Measurements from ENCODE around the gene DPYD. TPM values are rescaled to one million over a fixed set of nuclear protein-coding genes. Genes with fewer than 3 reads are reported as not detected.

DPYD gene
- total and polyA plus RNA-seq, 7 experiments from 2014 or later, result 52.6 to 87.2 (median 57.4) TPM

DNA sequence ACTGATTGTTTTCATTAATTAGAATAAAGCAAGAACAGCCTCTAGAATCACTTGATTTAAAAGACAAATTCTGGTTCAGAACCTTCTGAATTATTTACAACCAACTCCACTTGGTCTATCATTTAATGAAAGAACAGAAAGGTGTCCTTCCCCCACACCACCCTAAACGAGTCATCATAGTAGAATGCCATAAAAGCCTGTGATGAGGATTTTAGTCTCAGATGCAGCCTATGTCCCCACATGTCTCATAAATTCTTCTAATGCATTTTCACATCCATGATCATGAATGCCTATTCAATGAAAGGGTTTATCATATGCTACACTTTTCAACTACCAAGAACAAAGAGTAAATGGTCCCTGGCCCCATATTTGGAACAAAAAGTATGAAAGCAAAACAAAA, 508.1 kb downstream of the DPYD start:
- POLR2A ChIA-PET, result no interaction called here
- H3K27ac ChIP-seq (ENCODE audit: low read depth, low read length), result no peak overlapping the region
- intact Hi-C loops (cut with micrococcal nuclease), result no loop called here
- H3K4me1 Mint-ChIP-seq, result no peaks in the 10 kb centered on the region
- H3K27me3 Mint-ChIP-seq, result no peaks in the 10 kb centered on the region
- no peaks in the 10 kb centered on the region for H3K9me3 ChIP-seq (ENCODE audit: control insufficient read depth in 2 of 3, low read length in 3 of 3)
- CTCF ChIA-PET, result no interaction called here
- no peaks in the 10 kb centered on the region for H3K4me1 ChIP-seq (ENCODE audit: control insufficient read depth in 2 of 2, insufficient read depth in 2 of 2, low read length in 2 of 2)
- H3K4me3 ChIP-seq (ENCODE audit: low read length), result no peak overlapping the region
- no peak overlapping the region for H3K4me3 Mint-ChIP-seq
- no peak for ATAC-seq
- peaks cover 0 to 2% (median 0%) of the 10 kb centered on the region in 11 donors for H3K9me3 Mint-ChIP-seq
- no peaks in the 10 kb centered on the region for H3K27me3 ChIP-seq (ENCODE audit: control insufficient read depth in 2 of 2, insufficient read depth in 2 of 2, low read length in 2 of 2)
- H3K36me3 Mint-ChIP-seq, result peaks cover 5 to 51% (median 43%) of the 10 kb centered on the region in 5 donors
- peak overlapping the region in 1 of 9 donors; percentile 36 for H3K27ac Mint-ChIP-seq
- no peak for DNase-seq
- H3K36me3 ChIP-seq (ENCODE audit: control insufficient read depth in 2 of 3, insufficient read depth in 3 of 3, low read length in 3 of 3), result no peaks in the 10 kb centered on the region

DNA sequence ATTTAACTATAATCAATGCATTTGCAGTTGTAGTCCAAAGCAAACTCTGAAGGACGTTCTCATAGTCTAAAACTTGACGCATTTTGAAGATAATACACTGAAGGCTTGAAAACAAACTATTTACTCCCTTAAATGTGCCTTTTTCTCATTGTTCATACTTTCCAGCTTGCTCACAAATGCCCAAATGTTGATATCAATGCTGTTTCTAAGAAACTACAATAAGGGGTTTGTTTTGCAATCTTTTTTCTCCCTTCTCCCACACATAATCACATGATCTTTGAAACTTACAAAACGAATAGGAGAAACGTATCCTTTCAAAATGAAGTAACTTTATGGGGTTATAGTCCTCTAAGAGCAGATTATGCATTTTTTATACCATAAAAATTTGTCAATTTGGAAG, 508.7 kb downstream of the DPYD start:
- no peak overlapping the region for H3K27ac ChIP-seq (ENCODE audit: low read depth, low read length)
- H3K4me1 Mint-ChIP-seq, result no peaks in the 10 kb centered on the region
- intact Hi-C loops (cut with micrococcal nuclease), result no loop called here
- H3K9me3 ChIP-seq (ENCODE audit: control insufficient read depth in 2 of 3, low read length in 3 of 3), result no peaks in the 10 kb centered on the region
- H3K36me3 ChIP-seq (ENCODE audit: control insufficient read depth in 2 of 3, insufficient read depth in 3 of 3, low read length in 3 of 3), result no peaks in the 10 kb centered on the region
- CTCF ChIA-PET, result no interaction called here
- POLR2A ChIA-PET, result no interaction called here
- no peaks in the 10 kb centered on the region for H3K4me1 ChIP-seq (ENCODE audit: control insufficient read depth in 2 of 2, insufficient read depth in 2 of 2, low read length in 2 of 2)
- ATAC-seq, result no peak
- H3K27me3 Mint-ChIP-seq, result no peaks in the 10 kb centered on the region
- no peak overlapping the region for H3K27ac Mint-ChIP-seq
- no peak for DNase-seq
- H3K9me3 Mint-ChIP-seq, result peaks cover 0 to 7% (median 0%) of the 10 kb centered on the region in 11 donors
- H3K4me3 ChIP-seq (ENCODE audit: low read length), result no peak overlapping the region
- no peaks in the 10 kb centered on the region for H3K27me3 ChIP-seq (ENCODE audit: control insufficient read depth in 2 of 2, insufficient read depth in 2 of 2, low read length in 2 of 2)
- peaks cover 5 to 57% (median 46%) of the 10 kb centered on the region in 5 donors for H3K36me3 Mint-ChIP-seq
- no peak overlapping the region for H3K4me3 Mint-ChIP-seq

- DNase-seq (no peak), ATAC-seq (no peak)
- H3K27me3 ChIP-seq (ENCODE audit: control insufficient read depth in 2 of 2, insufficient read depth in 2 of 2, low read length in 2 of 2), result no peaks in the 10 kb centered on the region
- H3K27me3 Mint-ChIP-seq, result no peaks in the 10 kb centered on the region
- ChIA-PET POLR2A (no interaction called here), CTCF (no interaction called here)
- no peaks in the 10 kb centered on the region for H3K36me3 ChIP-seq (ENCODE audit: control insufficient read depth in 2 of 3, insufficient read depth in 3 of 3, low read length in 3 of 3)
- H3K27ac ChIP-seq (ENCODE audit: low read depth, low read length), result no peak overlapping the region
- H3K4me3 Mint-ChIP-seq, result no peak overlapping the region
- no peaks in the 10 kb centered on the region for H3K9me3 ChIP-seq (ENCODE audit: control insufficient read depth in 2 of 3, low read length in 3 of 3)
- H3K4me3 ChIP-seq (ENCODE audit: low read length), result no peak overlapping the region
- H3K9me3 Mint-ChIP-seq, result peaks cover 2 to 15% (median 5%) of the 10 kb centered on the region in 11 donors
- H3K36me3 Mint-ChIP-seq, result peaks cover 8 to 47% (median 21%) of the 10 kb centered on the region in 5 donors
- intact Hi-C loops (cut with micrococcal nuclease), result no loop called here
- peaks cover 0 to 7% (median 0%) of the 10 kb centered on the region in 7 donors for H3K4me1 Mint-ChIP-seq
- H3K27ac Mint-ChIP-seq, result no peak overlapping the region
- H3K4me1 ChIP-seq (ENCODE audit: control insufficient read depth in 2 of 2, insufficient read depth in 2 of 2, low read length in 2 of 2), result no peaks in the 10 kb centered on the region
These were observed 524.4 kb downstream of the DPYD start for GRCh38 chr1:97396463-97396862.

DNA sequence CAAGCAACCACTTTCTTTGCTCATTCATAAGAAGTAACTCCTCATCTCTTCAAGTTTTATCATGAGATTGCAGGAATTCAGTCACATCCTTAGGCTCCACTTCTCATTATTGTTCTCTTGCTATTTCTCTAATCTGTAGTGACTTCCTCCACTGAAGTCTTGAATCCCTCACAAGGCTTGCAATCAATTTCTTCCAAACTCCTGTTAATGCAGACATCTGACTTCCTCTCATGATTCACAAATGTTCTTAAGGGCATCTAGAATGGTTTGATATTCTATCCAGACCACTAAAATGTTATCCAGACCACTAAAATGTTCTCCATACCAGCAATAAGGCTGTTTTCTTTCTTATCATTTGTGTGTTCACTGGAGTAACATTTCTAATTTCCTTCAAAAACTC, 528.1 kb downstream of the DPYD start:
- Mint-ChIP-seq H3K9me3 (peaks cover 0 to 9% (median 4%) of the 10 kb centered on the region in 11 donors), H3K27ac (no peak overlapping the region), H3K36me3 (peaks cover 0 to 46% (median 15%) of the 10 kb centered on the region in 5 donors), H3K4me3 (no peak overlapping the region), H3K27me3 (no peaks in the 10 kb centered on the region), H3K4me1 (peaks cover 0 to under 1% (median 0%) of the 10 kb centered on the region in 7 donors)
- no peaks in the 10 kb centered on the region for H3K9me3 ChIP-seq (ENCODE audit: control insufficient read depth in 2 of 3, low read length in 3 of 3)
- no peak for ATAC-seq
- H3K4me1 ChIP-seq (ENCODE audit: control insufficient read depth in 2 of 2, insufficient read depth in 2 of 2, low read length in 2 of 2), result no peaks in the 10 kb centered on the region
- intact Hi-C loops (cut with micrococcal nuclease), result no loop called here
- H3K27ac ChIP-seq (ENCODE audit: low read depth, low read length), result no peak overlapping the region
- ChIA-PET CTCF (interaction anchor here (0.7 kb wide), 1 partner anchor 97 kb away, joined by 5 read pairs; no protein-coding TSS in a partner anchor), POLR2A (no interaction called here)
- DNase-seq, result no peak
- H3K36me3 ChIP-seq (ENCODE audit: control insufficient read depth in 2 of 3, insufficient read depth in 3 of 3, low read length in 3 of 3), result no peaks in the 10 kb centered on the region
- no peaks in the 10 kb centered on the region for H3K27me3 ChIP-seq (ENCODE audit: control insufficient read depth in 2 of 2, insufficient read depth in 2 of 2, low read length in 2 of 2)
- no peak overlapping the region for H3K4me3 ChIP-seq (ENCODE audit: low read length)

- intact Hi-C loops (cut with micrococcal nuclease), result no loop called here
- H3K4me3 Mint-ChIP-seq, result no peak overlapping the region
- no peaks in the 10 kb centered on the region for H3K36me3 ChIP-seq (ENCODE audit: control insufficient read depth in 2 of 3, insufficient read depth in 3 of 3, low read length in 3 of 3)
- H3K27me3 Mint-ChIP-seq, result no peaks in the 10 kb centered on the region
- CTCF ChIA-PET, result no interaction called here
- POLR2A ChIA-PET, result interaction anchor here (0.8 kb wide), 1 partner anchor 13 kb away, joined by 3 read pairs; no protein-coding TSS in a partner anchor
- DNase-seq, result no peak
- H3K4me3 ChIP-seq (ENCODE audit: low read length), result no peak overlapping the region
- H3K27me3 ChIP-seq (ENCODE audit: control insufficient read depth in 2 of 2, insufficient read depth in 2 of 2, low read length in 2 of 2), result no peaks in the 10 kb centered on the region
- H3K27ac ChIP-seq (ENCODE audit: low read depth, low read length), result no peak overlapping the region
- no peaks in the 10 kb centered on the region for H3K9me3 Mint-ChIP-seq
- H3K9me3 ChIP-seq (ENCODE audit: control insufficient read depth in 2 of 3, low read length in 3 of 3), result no peaks in the 10 kb centered on the region
- ATAC-seq, result no peak
- no peaks in the 10 kb centered on the region for H3K4me1 ChIP-seq (ENCODE audit: control insufficient read depth in 2 of 2, insufficient read depth in 2 of 2, low read length in 2 of 2)
- H3K4me1 Mint-ChIP-seq, result peaks cover 0 to 4% (median 0%) of the 10 kb centered on the region in 7 donors
- no peak overlapping the region for H3K27ac Mint-ChIP-seq
- H3K36me3 Mint-ChIP-seq, result peaks cover 0 to 17% (median 16%) of the 10 kb centered on the region in 5 donors
These were observed 535.1 kb downstream of the DPYD start for GRCh38 chr1:97385536-97386277.

DNA sequence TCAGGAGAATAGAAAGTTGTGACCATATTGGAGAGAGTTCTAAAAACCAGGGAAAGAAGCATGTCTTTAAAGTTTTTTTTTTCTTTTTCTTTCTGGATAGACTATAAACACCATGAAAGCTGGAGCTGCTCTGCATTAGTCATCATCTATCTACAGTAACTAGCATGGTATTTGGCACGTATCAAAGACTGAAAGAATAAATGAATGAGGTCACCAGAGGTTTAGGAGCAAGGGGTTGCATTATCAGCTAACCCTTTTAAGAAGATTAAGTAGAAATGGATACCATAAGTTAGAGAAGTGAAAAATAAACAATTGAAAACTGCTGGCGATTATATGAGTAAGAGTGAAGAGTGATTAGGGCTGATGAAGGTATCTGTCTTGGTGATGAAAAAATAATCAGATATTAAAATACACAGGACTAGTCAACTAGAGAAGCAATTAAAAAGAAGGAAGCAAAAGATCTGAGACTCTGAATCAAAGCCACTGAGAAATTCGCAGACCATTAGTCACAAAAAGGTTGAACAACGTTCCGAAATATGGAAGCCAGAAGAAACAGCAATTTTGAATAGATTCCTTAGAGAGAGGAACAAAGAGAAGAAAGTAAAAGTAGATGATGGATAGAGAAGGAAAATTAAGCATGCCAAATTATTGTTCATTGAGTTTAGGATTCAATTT, 536.4 kb downstream of the DPYD start:
- Mint-ChIP-seq H3K36me3 (peaks cover 0 to 20% (median 17%) of the 10 kb centered on the region in 5 donors), H3K4me1 (peaks cover 0 to 4% (median 0%) of the 10 kb centered on the region in 7 donors), H3K27me3 (no peaks in the 10 kb centered on the region), H3K4me3 (no peak overlapping the region), H3K9me3 (no peaks in the 10 kb centered on the region), H3K27ac (no peak overlapping the region)
- ATAC-seq, result no peak
- Histone ChIP-seq H3K27me3 (ENCODE audit: control insufficient read depth in 2 of 2, insufficient read depth in 2 of 2, low read length in 2 of 2) (no peaks in the 10 kb centered on the region), H3K4me1 (ENCODE audit: control insufficient read depth in 2 of 2, insufficient read depth in 2 of 2, low read length in 2 of 2) (no peaks in the 10 kb centered on the region), H3K9me3 (ENCODE audit: control insufficient read depth in 2 of 3, low read length in 3 of 3) (no peaks in the 10 kb centered on the region), H3K4me3 (ENCODE audit: low read length) (no peak overlapping the region), H3K27ac (ENCODE audit: low read depth, low read length) (no peak overlapping the region), H3K36me3 (ENCODE audit: control insufficient read depth in 2 of 3, insufficient read depth in 3 of 3, low read length in 3 of 3) (no peaks in the 10 kb centered on the region)
- CTCF ChIA-PET, result interaction anchor here (0.5 to 0.9 kb wide), 3 partner anchors 11 to 271 kb away, joined by 3 to 5 read pairs (median 3); no protein-coding TSS in a partner anchor
- intact Hi-C loops (cut with micrococcal nuclease), result no loop called here
- POLR2A ChIA-PET, result no interaction called here
- no peak for DNase-seq
